HCT116 (cell line): ENCODE measurements around the gene CDC42BPA. TPM values are rescaled to one million over a fixed set of nuclear protein-coding genes. Genes with fewer than 3 reads are reported as not detected.

ENCODE experiments used
- ATAC-seq: fragments of 200-7000 bp; cut with Tn5 transposase; 2 replicates; pipeline ENCODE4 v1.9.1; 2020; ENCODE audit warnings: mild to moderate bottlenecking, moderate library complexity
- BruUV-seq: library from RNA; stranded (reverse); fragments of 400-500 nt; replicated peaks from 2 replicates; lab custom pipeline; 2021; lab: Mats Ljungman, UMichigan
- CTCF ChIA-PET: fragments of 300-600 bp; sonication (Branson Sonifier 250); formaldehyde crosslinking; loops from one replicate; lab custom pipeline; 2021; ENCODE audit warnings: antibody characterized with exemption; lab: Charles Lee
- POLR2A ChIA-PET: fragments of 300-600, 350-600 bp; sonication (Branson Sonifier 250); formaldehyde crosslinking; loops from one replicate; lab custom pipeline; 2021; ENCODE audit warnings: antibody characterized with exemption; lab: Charles Lee
- RAD21 ChIA-PET, 2 experiments: fragments of 300-600 bp; sonication (Branson Sonifier 250); formaldehyde crosslinking; loops; one replicate each; lab custom pipeline; 2023; ENCODE audit warnings: low total read pairs in 2 of 2; ENCODE audit not compliant: uncharacterized antibody in 2 of 2, unreplicated experiment in 2 of 2, low non-redundant PET in 1 of 2; lab: Charles Lee
- DNase-seq: peaks from one replicate; pipeline ENCODE4 v3.0.0-alpha.2; 2010; ENCODE audit warnings: low read depth, low spot score
- H2AFZ ChIP-seq: fragments of 200-600 bp; shearing (Covaris generic), sonication (generic); 2 replicates; pipeline ENCODE4 v1.6.1; 2017; ENCODE audit warnings: low read depth, mixed run types, mixed read lengths, antibody characterized with exemption, low read length; ENCODE audit not compliant: poor library complexity, severe bottlenecking
- H3K27ac ChIP-seq: 2 replicates; pipeline ENCODE4 v1.5.1; 2012; ENCODE audit warnings: low read depth, low read length
- H3K27me3 ChIP-seq: fragments of 200-600 bp; sonication (generic); 2 replicates; pipeline ENCODE4 v1.6.1; 2016; ENCODE audit warnings: mixed run types, low read length, mixed read lengths; ENCODE audit not compliant: insufficient read depth
- H3K36me3 ChIP-seq, 2 experiments: fragments of 200-500 bp in 1 of 2; fragments of 200-600 bp in 1 of 2; sonication (Bioruptor generic) in 1 of 2; sonication (generic) in 1 of 2; 2 replicates each; pipeline versions ENCODE4 v1.5.1 to v1.6.1; 2014 to 2016; ENCODE audit warnings: low read length in 2 of 2, inconsistent platforms in 1 of 2, mixed read lengths in 1 of 2, mixed run types in 1 of 2; ENCODE audit not compliant: insufficient read depth in 2 of 2, control insufficient read depth in 1 of 2
- H3K4me1 ChIP-seq, 2 experiments: fragments of 200-600 bp in 1 of 2; sonication (generic) in 1 of 2; 2 replicates each; pipeline versions ENCODE4 v1.5.1 to v1.6.1; 2012 to 2017; ENCODE audit warnings: low read length in 2 of 2, inconsistent platforms in 1 of 2, mild to moderate bottlenecking in 1 of 2, mixed read lengths in 1 of 2, mixed run types in 1 of 2, moderate library complexity in 1 of 2; ENCODE audit not compliant: insufficient read depth in 2 of 2, control insufficient read depth in 1 of 2
- H3K4me2 ChIP-seq: fragments of 200-600 bp; sonication (generic); 2 replicates; pipeline ENCODE4 v1.6.1; 2017; ENCODE audit warnings: mixed run types, low read length, mixed read lengths
- H3K4me3 ChIP-seq, 2 experiments: fragments of 200-600 bp in 1 of 2; sonication (generic) in 1 of 2; replicated peaks in 1 of 2; 2 replicates each; pipeline ENCODE4 v1.5.1; 2011 to 2016; ENCODE audit warnings: low read length in 2 of 2, control low read depth in 1 of 2, low read depth in 1 of 2, mild to moderate bottlenecking in 1 of 2, mixed read lengths in 1 of 2, mixed run types in 1 of 2
- H3K79me2 ChIP-seq: fragments of 200-600 bp; sonication (generic); 2 replicates; pipeline ENCODE4 v1.6.1; 2017; ENCODE audit warnings: mild to moderate bottlenecking, mixed run types, low read length, moderate library complexity, mixed read lengths; ENCODE audit not compliant: insufficient read depth
- H3K9ac ChIP-seq: fragments of 200-600 bp; sonication (generic); 2 replicates; pipeline ENCODE4 v1.6.1; 2016; ENCODE audit warnings: low read length, mixed read lengths
- H3K9me2 ChIP-seq: fragments of 200-600 bp; sonication (generic), shearing (Covaris generic); 2 replicates; pipeline ENCODE4 v1.6.1; 2017; ENCODE audit warnings: mixed run types, mild to moderate bottlenecking, moderate library complexity; ENCODE audit not compliant: insufficient read depth
- H3K9me3 ChIP-seq, 2 experiments: fragments of 200-500 bp in 1 of 2; fragments of 200-600 bp in 1 of 2; sonication (Bioruptor generic) in 1 of 2; sonication (generic) in 1 of 2; 2 replicates each; pipeline ENCODE4 v1.6.1; 2014 to 2017; ENCODE audit warnings: low read length in 2 of 2, mixed read lengths in 2 of 2, inconsistent platforms in 1 of 2, low read depth in 1 of 2, mild to moderate bottlenecking in 1 of 2, mixed run types in 1 of 2, moderate library complexity in 1 of 2; ENCODE audit not compliant: control insufficient read depth in 1 of 2, insufficient read depth in 1 of 2
- H4K20me1 ChIP-seq: fragments of 200-600 bp; sonication (generic), shearing (Covaris generic); 2 replicates; pipeline ENCODE4 v1.6.1; 2017; ENCODE audit warnings: mixed run types, mild to moderate bottlenecking, moderate library complexity; ENCODE audit not compliant: insufficient read depth
- FOSL1 ChIP-seq: IDR thresholded peaks from 2 replicates; pipeline ENCODE4 v1.6.1; 2012; ENCODE audit warnings: low read depth
- JUND ChIP-seq: IDR thresholded peaks from 2 replicates; pipeline ENCODE4 v1.6.1; 2012
- POLR2AphosphoS5 ChIP-seq: IDR thresholded peaks from 2 replicates; pipeline ENCODE4 v1.6.1; 2011; ENCODE audit warnings: mild to moderate bottlenecking, low read depth, low read length, moderate library complexity
- SIN3A ChIP-seq: IDR thresholded peaks from 2 replicates; pipeline ENCODE4 v1.6.1; 2012; ENCODE audit warnings: low read depth
- SP1 ChIP-seq: IDR thresholded peaks from 2 replicates; pipeline ENCODE4 v1.6.1; 2012; ENCODE audit warnings: low read depth
- SRF ChIP-seq: IDR thresholded peaks from 2 replicates; pipeline ENCODE4 v1.6.1; 2012; ENCODE audit warnings: low read depth
- TCF7L2 ChIP-seq: IDR thresholded peaks from 2 replicates; pipeline ENCODE4 v1.7.0; 2011; ENCODE audit warnings: borderline replicate concordance, inconsistent platforms; ENCODE audit not compliant: insufficient read depth, insufficient read length; ENCODE audit errors: extremely low read depth
- YY1 ChIP-seq: IDR thresholded peaks from 2 replicates; pipeline ENCODE4 v1.6.1; 2011; ENCODE audit warnings: low read length, low read depth, moderate library complexity, mild to moderate bottlenecking; ENCODE audit not compliant: insufficient replicate concordance; ENCODE audit errors: extremely low read depth
- ZFX ChIP-seq: fragments of 450-650 bp; IDR thresholded peaks from 2 replicates; pipeline ENCODE4 v1.6.1; 2017
- ZNF274 ChIP-seq: fragments of 200-500 bp; sonication (Bioruptor generic); IDR thresholded peaks from 2 replicates; pipeline ENCODE4 v1.6.1; 2014; ENCODE audit warnings: mild to moderate bottlenecking, low read depth, low read length, inconsistent platforms
- intact Hi-C: fragments of 100-400 bp; cut with micrococcal nuclease; formaldehyde crosslinking; loops from 2 replicates; pipeline ENCODE4 v1.10.0; 2022
- total RNA-seq: library from RNA; stranded (reverse); gene quantifications from one replicate; pipeline ENCODE4 v1.2.1, GENCODE V29; 2021; ENCODE audit not compliant: unreplicated experiment
- TF ChIP-seq, protein P1 (sequence below), 3 experiments: fragments of 200-600 bp in 1 of 3; sonication (generic) in 1 of 3; IDR thresholded peaks in 2 of 3; conservative IDR thresholded peaks in 1 of 3; 2 replicates each; pipeline ENCODE4 v1.5.1; 2012 to 2017; ENCODE audit warnings: low read depth in 2 of 3, low read length in 2 of 3, antibody characterized with exemption in 1 of 3, borderline replicate concordance in 1 of 3, control low read depth in 1 of 3, mild to moderate bottlenecking in 1 of 3, mixed read lengths in 1 of 3, mixed run types in 1 of 3, moderate library complexity in 1 of 3; ENCODE audit not compliant: insufficient read depth in 1 of 3
- TF ChIP-seq, protein P2 (sequence below): IDR thresholded peaks from 2 replicates; pipeline ENCODE4 v1.6.1; 2011; ENCODE audit warnings: mild to moderate bottlenecking, low read length, moderate library complexity; ENCODE audit not compliant: insufficient replicate concordance; ENCODE audit errors: extremely low read depth

Gene CDC42BPA
- total RNA-seq, 1 experiment from 2014 or later, result 44.0 TPM

DNA sequence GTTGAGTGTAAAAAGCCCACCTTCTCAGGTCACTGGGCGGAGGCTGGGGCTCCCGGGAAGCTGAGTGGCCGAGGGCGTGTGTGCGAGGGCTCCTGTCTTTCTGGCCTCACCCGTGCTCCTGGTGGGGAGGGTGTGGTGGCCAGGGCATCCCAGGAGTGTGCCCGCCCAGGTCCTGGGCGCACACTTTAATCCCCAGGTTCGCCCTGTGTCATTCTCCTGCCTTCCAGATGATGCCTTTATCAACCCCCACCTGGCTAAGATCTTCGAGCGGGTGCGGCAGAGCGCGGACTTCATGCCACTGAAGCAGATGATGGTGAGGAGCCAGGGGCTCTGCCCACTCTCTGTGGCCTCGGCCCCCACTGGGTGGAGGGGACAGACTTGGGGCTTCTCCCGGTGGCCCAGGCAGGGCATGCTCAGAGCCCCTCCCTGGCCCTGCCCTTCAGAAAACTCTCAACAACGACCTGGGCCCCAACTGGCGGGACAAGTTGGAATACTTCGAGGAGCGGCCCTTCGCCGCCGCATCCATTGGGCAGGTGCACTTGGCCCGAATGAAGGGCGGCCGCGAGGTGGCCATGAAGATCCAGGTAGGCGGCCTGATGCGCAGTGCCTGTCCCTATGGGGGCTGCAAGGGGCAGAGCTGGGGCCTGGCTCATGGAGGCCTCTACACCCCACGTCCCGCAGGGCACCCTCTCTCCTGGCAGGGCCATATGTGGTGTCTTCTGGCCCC lies 335.7 kb downstream of the CDC42BPA start:
- no TSS peak for BruUV-seq
- H3K4me3 ChIP-seq, result no peak overlapping the region
- RAD21 ChIA-PET, result no interaction called here
- no peak overlapping the region for H3K9ac ChIP-seq
- intact Hi-C loops, result no loop called here
- no peaks in the 10 kb centered on the region for H3K36me3 ChIP-seq
- DNase-seq (no peak), ATAC-seq (no peak)
- no peaks in the 10 kb centered on the region for H3K4me1 ChIP-seq
- H3K9me2 ChIP-seq, result no peaks in the 10 kb centered on the region
- no peak for TF ChIP-seq JUND
- TF ChIP-seq ZNF274, result no peak
- TF ChIP-seq SP1, result no peak
- no peak for TF ChIP-seq POLR2AphosphoS5
- no peak for TF ChIP-seq SRF
- no peak for TF ChIP-seq TCF7L2
- TF ChIP-seq, protein P1, sequence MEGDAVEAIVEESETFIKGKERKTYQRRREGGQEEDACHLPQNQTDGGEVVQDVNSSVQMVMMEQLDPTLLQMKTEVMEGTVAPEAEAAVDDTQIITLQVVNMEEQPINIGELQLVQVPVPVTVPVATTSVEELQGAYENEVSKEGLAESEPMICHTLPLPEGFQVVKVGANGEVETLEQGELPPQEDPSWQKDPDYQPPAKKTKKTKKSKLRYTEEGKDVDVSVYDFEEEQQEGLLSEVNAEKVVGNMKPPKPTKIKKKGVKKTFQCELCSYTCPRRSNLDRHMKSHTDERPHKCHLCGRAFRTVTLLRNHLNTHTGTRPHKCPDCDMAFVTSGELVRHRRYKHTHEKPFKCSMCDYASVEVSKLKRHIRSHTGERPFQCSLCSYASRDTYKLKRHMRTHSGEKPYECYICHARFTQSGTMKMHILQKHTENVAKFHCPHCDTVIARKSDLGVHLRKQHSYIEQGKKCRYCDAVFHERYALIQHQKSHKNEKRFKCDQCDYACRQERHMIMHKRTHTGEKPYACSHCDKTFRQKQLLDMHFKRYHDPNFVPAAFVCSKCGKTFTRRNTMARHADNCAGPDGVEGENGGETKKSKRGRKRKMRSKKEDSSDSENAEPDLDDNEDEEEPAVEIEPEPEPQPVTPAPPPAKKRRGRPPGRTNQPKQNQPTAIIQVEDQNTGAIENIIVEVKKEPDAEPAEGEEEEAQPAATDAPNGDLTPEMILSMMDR (IDR thresholded peaks at IDR 0.05 in 2 of 3, conservative IDR thresholded peaks at IDR 0.05 in 1 of 3; ENCODE audit: borderline replicate concordance in 1 of 3, insufficient read depth in 1 of 3, low read depth in 2 of 3, low read length in 2 of 3), result no peak
- no peak for TF ChIP-seq FOSL1
- no peak for TF ChIP-seq ZFX
- TF ChIP-seq YY1, result no peak
- no peak for TF ChIP-seq SIN3A
- TF ChIP-seq, protein P2, sequence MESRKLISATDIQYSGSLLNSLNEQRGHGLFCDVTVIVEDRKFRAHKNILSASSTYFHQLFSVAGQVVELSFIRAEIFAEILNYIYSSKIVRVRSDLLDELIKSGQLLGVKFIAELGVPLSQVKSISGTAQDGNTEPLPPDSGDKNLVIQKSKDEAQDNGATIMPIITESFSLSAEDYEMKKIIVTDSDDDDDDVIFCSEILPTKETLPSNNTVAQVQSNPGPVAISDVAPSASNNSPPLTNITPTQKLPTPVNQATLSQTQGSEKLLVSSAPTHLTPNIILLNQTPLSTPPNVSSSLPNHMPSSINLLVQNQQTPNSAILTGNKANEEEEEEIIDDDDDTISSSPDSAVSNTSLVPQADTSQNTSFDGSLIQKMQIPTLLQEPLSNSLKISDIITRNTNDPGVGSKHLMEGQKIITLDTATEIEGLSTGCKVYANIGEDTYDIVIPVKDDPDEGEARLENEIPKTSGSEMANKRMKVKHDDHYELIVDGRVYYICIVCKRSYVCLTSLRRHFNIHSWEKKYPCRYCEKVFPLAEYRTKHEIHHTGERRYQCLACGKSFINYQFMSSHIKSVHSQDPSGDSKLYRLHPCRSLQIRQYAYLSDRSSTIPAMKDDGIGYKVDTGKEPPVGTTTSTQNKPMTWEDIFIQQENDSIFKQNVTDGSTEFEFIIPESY, result no peak
- H3K9me3 ChIP-seq, result no peaks in the 10 kb centered on the region
- CTCF ChIA-PET, result no interaction called here
- POLR2A ChIA-PET, result no interaction called here
- H3K27me3 ChIP-seq, result no peaks in the 10 kb centered on the region
- no peak overlapping the region for H3K27ac ChIP-seq
- H4K20me1 ChIP-seq, result no peaks in the 10 kb centered on the region
- no peak overlapping the region for H2AFZ ChIP-seq
- no peaks in the 10 kb centered on the region for H3K79me2 ChIP-seq
- no peak overlapping the region for H3K4me2 ChIP-seq
